CD4-positive, alpha-beta T cell treated with Interleukin-15 for 1 hour (primary cell): ENCODE measurements around the gene KCNAB3.

Source experiments
- DNase-seq: peaks from one replicate; pipeline ENCODE4 v3.0.0-alpha.2; 2020

Gene KCNAB3

GRCh38 chr17:7875804-7876370, 53.8 kb downstream of the KCNAB3 start:
- no peak for DNase-seq

- DNase-seq = no peak
Measured at GRCh38 chr17:7873051-7873450, 56.6 kb downstream of the KCNAB3 start.
